Muscle of leg (tissue), 9 donors: Measurements from ENCODE around the gene BRD9. TPM values are rescaled to one million over a fixed set of nuclear protein-coding genes. Genes with fewer than 3 reads are reported as not detected.

Experiments
- polyA plus RNA-seq, 8 donors: library from polyadenylated mRNA; unstranded; fragments of 120-200 nt; gene quantifications; one replicate each; pipeline versions ENCODE4 v1.2.1 to v1.2.3, GENCODE V29; 2013; ENCODE audit warnings: inconsistent platforms in 1 of 8, low replicate concordance in 1 of 8; ENCODE audit not compliant: insufficient read length in 8 of 8, insufficient read depth in 1 of 8
- total RNA-seq: library from RNA; stranded (reverse); fragments of 120-200 nt; gene quantifications from one replicate; pipeline ENCODE4 v1.2.4, GENCODE V29; 2013

BRD9 gene
- total and polyA plus RNA-seq, 9 donors: 26.4 to 33.5 (median 29.7) TPM

Other genes starting within 250 kb of the BRD9 start
- 3.9 TPM for gene TPPP, start 199.4 kb downstream of the BRD9 start, total RNA-seq
- 10 to 100 TPM in 3 of 8 donors, 1 to 10 TPM in 5; 3.6 to 14.2 (median 8.2) TPM for gene TPPP, start 199.4 kb downstream of the BRD9 start, polyA plus RNA-seq
- 3.8 TPM for gene ZDHHC11B, start 108.1 kb downstream of the BRD9 start, total RNA-seq
- 10 to 100 TPM in 5 of 8 donors, 1 to 10 TPM in 3; 4.8 to 51.1 (median 11.4) TPM for gene ZDHHC11B, start 108.1 kb downstream of the BRD9 start, polyA plus RNA-seq
- gene ZDHHC11, start 41.8 kb downstream of the BRD9 start, total RNA-seq: 2.8 TPM
- 10 to 100 TPM in 5 of 8 donors, 1 to 10 TPM in 3; 3.3 to 24.9 (median 10.6) TPM for gene ZDHHC11, start 41.8 kb downstream of the BRD9 start, polyA plus RNA-seq
- 5.7 TPM for gene TRIP13, start 83 bp upstream of the BRD9 start, total RNA-seq
- gene TRIP13, start 83 bp upstream of the BRD9 start, polyA plus RNA-seq: 10 to 100 TPM in 2 of 8 donors, 1 to 10 TPM in 6; 5.9 to 10.8 (median 8.3) TPM
- gene NKD2, start 116.0 kb upstream of the BRD9 start, total RNA-seq: 2.3 TPM
- 1 to 10 TPM; 1.5 to 5.3 (median 2.5) TPM for gene NKD2, start 116.0 kb upstream of the BRD9 start, polyA plus RNA-seq
- 5.5 TPM for gene SLC12A7, start 219.3 kb upstream of the BRD9 start, total RNA-seq
- gene SLC12A7, start 219.3 kb upstream of the BRD9 start, polyA plus RNA-seq: 10 to 100 TPM in 6 of 8 donors, 1 to 10 TPM in 2; 7.0 to 12.5 (median 10.9) TPM